Endothelial cell of umbilical vein (primary cell): ENCODE measurements around the gene MRPS23. TPM values are rescaled to one million over a fixed set of nuclear protein-coding genes. Genes with fewer than 3 reads are reported as not detected.

Source experiments
- BruUV-seq: library from RNA; stranded (reverse); fragments of 400-500 nt; replicated peaks from 2 replicates; lab custom pipeline; 2021; lab: Mats Ljungman, UMichigan
- CTCF ChIA-PET: fragments of 300-600, 350-600 bp; sonication (Branson Sonifier 250); formaldehyde crosslinking; loops from one replicate; lab custom pipeline; 2021; ENCODE audit warnings: antibody characterized with exemption, inconsistent platforms; lab: Charles Lee
- POLR2A ChIA-PET: fragments of 300-600, 350-600 bp; sonication (Branson Sonifier 250); formaldehyde crosslinking; loops from one replicate; lab custom pipeline; 2021; ENCODE audit warnings: antibody characterized with exemption, inconsistent platforms; lab: Charles Lee
- DNase-seq: peaks from one replicate; pipeline ENCODE4 v3.0.0-alpha.2; 2011; ENCODE audit warnings: low read depth, low spot score
- FAIRE-seq: peaks from 2 replicates; lab custom pipeline; 2011; peaks lifted over from hg19 to GRCh38; lab: Jason Lieb, UNC
- H2AFZ ChIP-seq: 2 replicates; pipeline ENCODE4 v1.6.0; 2012; ENCODE audit warnings: low read depth, low read length, control low read depth, inconsistent platforms
- H3K27ac ChIP-seq: 2 replicates; pipeline ENCODE4 v1.5.1; 2011; ENCODE audit warnings: low read depth, mild to moderate bottlenecking, control low read depth, low read length, moderate library complexity; ENCODE audit not compliant: insufficient read depth
- H3K27me3 ChIP-seq, 2 experiments: 2 replicates each; pipeline versions ENCODE4 v1.6.0 to v1.6.1; 2011; ENCODE audit warnings: low read length in 2 of 2, mixed read lengths in 1 of 2; ENCODE audit not compliant: control insufficient read depth in 2 of 2, insufficient read depth in 2 of 2
- H3K36me3 ChIP-seq, 2 experiments: 2 replicates in 1 of 2; 3 replicates in 1 of 2; pipeline ENCODE4 v1.5.1; 2011; ENCODE audit warnings: low read length in 2 of 2, mild to moderate bottlenecking in 1 of 2, moderate library complexity in 1 of 2; ENCODE audit not compliant: control insufficient read depth in 2 of 2, insufficient read depth in 2 of 2; ENCODE audit errors: extremely low read depth in 1 of 2
- H3K4me1 ChIP-seq: 3 replicates; pipeline ENCODE4 v1.5.1; 2011; ENCODE audit warnings: mild to moderate bottlenecking, low read length; ENCODE audit not compliant: control insufficient read depth, insufficient read depth; ENCODE audit errors: extremely low read depth
- H3K4me2 ChIP-seq: 2 replicates; pipeline ENCODE4 v1.6.1; 2011; ENCODE audit warnings: low read length, control low read depth, mixed read lengths; ENCODE audit not compliant: insufficient read depth
- H3K4me3 ChIP-seq, 3 experiments: fragments of 200-600 bp in 1 of 3; sonication (generic), shearing (Covaris generic) in 1 of 3; replicated peaks in 1 of 3; 2 replicates each; pipeline ENCODE4 v1.5.1; 2011 to 2016; ENCODE audit warnings: control low read depth in 3 of 3, low read length in 3 of 3, mild to moderate bottlenecking in 2 of 3, inconsistent platforms in 1 of 3, low read depth in 1 of 3, moderate library complexity in 1 of 3; ENCODE audit not compliant: insufficient read depth in 1 of 3
- H3K79me2 ChIP-seq: 2 replicates; pipeline ENCODE4 v1.6.0; 2012; ENCODE audit warnings: low read length, inconsistent platforms; ENCODE audit not compliant: control insufficient read depth, insufficient read depth
- H3K9ac ChIP-seq: replicated peaks from 2 replicates; pipeline ENCODE3; 2011; ENCODE audit warnings: low read length, control low read depth; ENCODE audit not compliant: insufficient read depth; ENCODE audit errors: extremely low read depth
- H3K9me1 ChIP-seq: replicated peaks from 3 replicates; pipeline ENCODE4 v1.6.0; 2011; ENCODE audit warnings: mild to moderate bottlenecking, low read length; ENCODE audit not compliant: control insufficient read depth, insufficient read depth; ENCODE audit errors: extremely low read depth
- H3K9me3 ChIP-seq: replicated peaks from 2 replicates; pipeline ENCODE4 v1.5.1; 2012; ENCODE audit warnings: low read length, inconsistent platforms; ENCODE audit not compliant: control insufficient read depth, insufficient read depth
- H4K20me1 ChIP-seq: replicated peaks from 2 replicates; pipeline ENCODE3; 2011; ENCODE audit warnings: mild to moderate bottlenecking, low read length; ENCODE audit not compliant: control insufficient read depth, insufficient read depth; ENCODE audit errors: extremely low read depth
- EZH2 ChIP-seq: IDR thresholded peaks from 2 replicates; pipeline ENCODE4 v1.6.1; 2012; ENCODE audit warnings: borderline replicate concordance, low read depth, mild to moderate bottlenecking, moderate library complexity, low read length, inconsistent platforms; ENCODE audit not compliant: severe bottlenecking
- FOS ChIP-seq: IDR thresholded peaks from 2 replicates; pipeline ENCODE4 v1.6.1; 2011; ENCODE audit warnings: mild to moderate bottlenecking, low read length, moderate library complexity, borderline replicate concordance; ENCODE audit not compliant: insufficient read depth
- GATA2 ChIP-seq: IDR thresholded peaks from 2 replicates; pipeline ENCODE4 v1.7.0; 2011; ENCODE audit warnings: low read depth, mild to moderate bottlenecking, moderate library complexity, mixed read lengths, low read length; ENCODE audit not compliant: insufficient read length, insufficient read depth
- JUN ChIP-seq: IDR thresholded peaks from 2 replicates; pipeline ENCODE4 v1.6.1; 2011; ENCODE audit warnings: borderline replicate concordance, low read depth; ENCODE audit not compliant: insufficient read length, insufficient read depth
- MYC ChIP-seq: IDR thresholded peaks from one replicate; pipeline ENCODE4 v1.6.1; 2011; ENCODE audit warnings: mild to moderate bottlenecking, low read depth, low read length
- POLR2A ChIP-seq: IDR thresholded peaks from 2 replicates; pipeline ENCODE4 v1.6.1; 2012; ENCODE audit warnings: low read depth, mild to moderate bottlenecking, control low read depth, low read length
- POLR2AphosphoS5 ChIP-seq: IDR thresholded peaks from 2 replicates; pipeline ENCODE4 v1.6.1; 2012; ENCODE audit warnings: low read depth, mild to moderate bottlenecking, control low read depth, low read length, moderate library complexity; ENCODE audit not compliant: insufficient read depth
- dilution Hi-C: fragments of 300-500 bp; cut with MboI; formaldehyde crosslinking; loops from one replicate; pipeline ENCODE4 v1.15.0; 2019; ENCODE audit warnings: low sequenced_read_pairs; ENCODE audit not compliant: extremely low pct_ligation_motif_present
- intact Hi-C: fragments of 100-400 bp; cut with micrococcal nuclease; formaldehyde crosslinking; loops from one replicate; pipeline ENCODE4 v1.10.0; 2022
- polyA plus RNA-seq, 4 experiments: library from polyadenylated mRNA; depleted of rRNA in 3 of 4; stranded (reverse) in 3 of 4; unstranded in 1 of 4; fragments of >200 nt; gene quantifications; 2 replicates each; pipeline versions ENCODE4 v1.2.1 to v1.2.3, GENCODE V29; 2011 to 2012; ENCODE audit warnings: missing spikeins in 1 of 4
- total RNA-seq: library from RNA; stranded (reverse); gene quantifications from 2 replicates; pipeline ENCODE4 v1.2.3, GENCODE V29; 2021
- TF ChIP-seq, protein P1 (sequence below): IDR thresholded peaks from 2 replicates; pipeline ENCODE4 v1.6.1; 2011; ENCODE audit not compliant: insufficient read depth, insufficient read length
- TF ChIP-seq, protein P2 (sequence below), 2 donors: IDR thresholded peaks; 1 replicate in 1 of 2; 2 replicates in 1 of 2; pipeline ENCODE4 v1.5.1; 2011; ENCODE audit warnings: low read length in 2 of 2, mild to moderate bottlenecking in 2 of 2, moderate library complexity in 2 of 2, control low read depth in 1 of 2, inconsistent platforms in 1 of 2, low read depth in 1 of 2; ENCODE audit not compliant: insufficient read depth in 1 of 2; ENCODE audit errors: extremely low read depth in 1 of 2

The MRPS23 gene
- total and polyA plus RNA-seq, 2 donors (not counting 3 experiments of a cell fraction or from before 2014, with no cell fraction given) = 39.9 to 46.2 TPM

DNA sequence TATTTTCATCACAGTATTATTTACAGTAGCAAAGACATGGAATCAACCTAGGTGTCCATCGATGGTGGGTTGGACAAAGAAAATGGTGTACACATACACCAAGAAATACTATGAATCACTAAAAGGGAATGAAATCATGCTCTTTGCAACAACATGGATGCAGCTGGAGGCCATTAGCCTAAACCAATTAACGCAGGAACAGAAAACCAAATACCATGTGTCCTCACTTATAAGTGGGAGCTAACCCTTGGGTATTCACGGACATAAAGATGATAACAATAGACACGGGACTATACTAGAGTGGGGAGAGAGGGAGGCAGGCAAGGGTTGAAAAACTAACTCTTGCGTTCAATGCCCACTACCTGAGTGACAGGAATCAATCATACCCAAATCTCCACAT lies 41.0 kb downstream of the MRPS23 start:
- CTCF ChIA-PET = no interaction called here

More for the DNA sequence above, 41.0 kb downstream of the MRPS23 start:
- DNase-seq (no peak), FAIRE-seq (no peak)
- TF ChIP-seq EZH2 (no peak), JUN (no peak), GATA2 (no peak), POLR2A (no peak), MYC (no peak), FOS (no peak), POLR2AphosphoS5 (no peak)
- TF ChIP-seq, protein P1, sequence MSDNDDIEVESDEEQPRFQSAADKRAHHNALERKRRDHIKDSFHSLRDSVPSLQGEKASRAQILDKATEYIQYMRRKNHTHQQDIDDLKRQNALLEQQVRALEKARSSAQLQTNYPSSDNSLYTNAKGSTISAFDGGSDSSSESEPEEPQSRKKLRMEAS = no peak
- TF ChIP-seq, protein P2, sequence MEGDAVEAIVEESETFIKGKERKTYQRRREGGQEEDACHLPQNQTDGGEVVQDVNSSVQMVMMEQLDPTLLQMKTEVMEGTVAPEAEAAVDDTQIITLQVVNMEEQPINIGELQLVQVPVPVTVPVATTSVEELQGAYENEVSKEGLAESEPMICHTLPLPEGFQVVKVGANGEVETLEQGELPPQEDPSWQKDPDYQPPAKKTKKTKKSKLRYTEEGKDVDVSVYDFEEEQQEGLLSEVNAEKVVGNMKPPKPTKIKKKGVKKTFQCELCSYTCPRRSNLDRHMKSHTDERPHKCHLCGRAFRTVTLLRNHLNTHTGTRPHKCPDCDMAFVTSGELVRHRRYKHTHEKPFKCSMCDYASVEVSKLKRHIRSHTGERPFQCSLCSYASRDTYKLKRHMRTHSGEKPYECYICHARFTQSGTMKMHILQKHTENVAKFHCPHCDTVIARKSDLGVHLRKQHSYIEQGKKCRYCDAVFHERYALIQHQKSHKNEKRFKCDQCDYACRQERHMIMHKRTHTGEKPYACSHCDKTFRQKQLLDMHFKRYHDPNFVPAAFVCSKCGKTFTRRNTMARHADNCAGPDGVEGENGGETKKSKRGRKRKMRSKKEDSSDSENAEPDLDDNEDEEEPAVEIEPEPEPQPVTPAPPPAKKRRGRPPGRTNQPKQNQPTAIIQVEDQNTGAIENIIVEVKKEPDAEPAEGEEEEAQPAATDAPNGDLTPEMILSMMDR (IDR thresholded peaks at IDR 0.05; ENCODE audit: extremely low read depth in 1 of 2, insufficient read depth in 1 of 2, low read depth in 1 of 2, low read length in 2 of 2) = no peak
- dilution Hi-C loops (no loop called here), intact Hi-C loops (no loop called here)
- no peaks in the 10 kb centered on the region for H3K9me3 ChIP-seq
- no peak overlapping the region for H3K27ac ChIP-seq
- no peak overlapping the region for H3K9ac ChIP-seq
- no peaks in the 10 kb centered on the region for H4K20me1 ChIP-seq
- H3K36me3 ChIP-seq = no peaks in the 10 kb centered on the region
- no peak overlapping the region for H3K4me3 ChIP-seq
- H2AFZ ChIP-seq = no peak overlapping the region
- BruUV-seq = no TSS peak
- POLR2A ChIA-PET = no interaction called here
- H3K4me2 ChIP-seq = no peak overlapping the region
- no peaks in the 10 kb centered on the region for H3K9me1 ChIP-seq
- no peaks in the 10 kb centered on the region for H3K79me2 ChIP-seq
- H3K4me1 ChIP-seq = no peaks in the 10 kb centered on the region
- peaks cover 0 to 2% of the 10 kb centered on the region in 2 experiments for H3K27me3 ChIP-seq
